ENCODE data around the gene MLEC. TPM values are rescaled to one million over a fixed set of nuclear protein-coding genes. Genes with fewer than 3 reads are reported as not detected.

Gene MLEC
- total RNA-seq, 1 donor from 2014 or later = 137 TPM

DNA sequence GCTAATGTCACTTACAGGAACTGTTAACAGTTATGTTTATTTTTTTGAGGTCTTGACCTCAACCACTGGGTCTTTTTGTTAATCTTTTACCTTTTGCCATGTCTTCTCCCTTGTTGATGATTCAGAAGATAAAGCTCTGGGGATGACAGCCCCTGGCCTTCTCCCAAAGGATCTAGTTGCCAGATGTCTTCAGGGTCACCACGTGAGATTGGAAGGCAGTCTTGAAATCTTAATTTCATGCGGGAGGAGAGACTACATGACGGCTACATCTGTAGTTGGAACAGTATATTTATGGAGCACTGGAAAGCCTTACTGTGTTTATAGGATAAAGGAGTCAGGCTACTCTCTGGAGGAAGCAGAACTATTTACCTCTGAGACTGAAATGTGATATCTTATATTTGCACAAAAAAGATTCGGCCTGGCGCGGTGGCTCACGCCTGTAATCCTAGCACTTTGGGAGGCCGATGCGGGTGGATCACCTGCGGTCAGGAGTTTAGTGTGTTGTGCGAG is 5.6 kb downstream of the MLEC start:
- peak; percentile 70 for DNase-seq (ENCODE audit: low read depth)

DNA sequence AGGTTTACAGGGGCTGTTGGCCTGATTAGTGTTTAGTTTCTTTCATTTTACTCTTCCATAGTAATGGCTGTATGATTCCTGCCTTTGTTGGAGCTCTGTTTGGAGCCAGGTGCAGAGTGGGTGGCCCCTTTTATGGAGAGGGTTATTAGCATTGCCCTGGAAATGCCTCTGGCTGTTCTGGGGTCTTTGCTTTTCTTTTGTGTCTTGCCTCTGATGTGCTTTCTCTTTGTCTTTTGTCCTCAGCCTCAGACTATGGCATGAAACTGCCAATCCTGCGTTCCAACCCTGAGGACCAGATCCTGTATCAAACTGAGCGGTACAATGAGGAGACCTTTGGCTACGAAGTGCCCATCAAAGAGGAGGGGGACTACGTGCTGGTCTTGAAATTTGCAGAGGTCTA is 6.9 kb downstream of the MLEC start:
- no peak for DNase-seq (ENCODE audit: low read depth)

DNA sequence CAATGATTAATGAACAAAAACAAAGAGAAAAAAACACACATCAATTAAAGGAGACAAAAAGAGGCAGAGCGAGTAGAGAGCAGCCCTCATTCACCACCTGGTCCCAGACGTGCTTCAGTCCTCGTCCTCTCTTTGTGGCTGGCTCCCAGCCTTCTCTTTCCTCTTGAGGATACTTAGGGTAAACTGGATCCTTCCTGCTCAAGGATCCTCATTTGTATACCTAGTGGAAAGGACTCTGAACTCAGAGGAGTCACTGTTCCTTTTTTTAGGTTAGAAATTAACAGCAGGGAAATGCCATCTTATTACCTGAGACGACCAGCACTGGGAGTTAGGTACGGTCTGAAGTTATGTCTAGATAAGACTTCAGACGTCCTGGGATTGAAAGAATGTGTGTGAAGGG is 9.7 kb downstream of the MLEC start:
- no peak for DNase-seq (ENCODE audit: low read depth)

DNA sequence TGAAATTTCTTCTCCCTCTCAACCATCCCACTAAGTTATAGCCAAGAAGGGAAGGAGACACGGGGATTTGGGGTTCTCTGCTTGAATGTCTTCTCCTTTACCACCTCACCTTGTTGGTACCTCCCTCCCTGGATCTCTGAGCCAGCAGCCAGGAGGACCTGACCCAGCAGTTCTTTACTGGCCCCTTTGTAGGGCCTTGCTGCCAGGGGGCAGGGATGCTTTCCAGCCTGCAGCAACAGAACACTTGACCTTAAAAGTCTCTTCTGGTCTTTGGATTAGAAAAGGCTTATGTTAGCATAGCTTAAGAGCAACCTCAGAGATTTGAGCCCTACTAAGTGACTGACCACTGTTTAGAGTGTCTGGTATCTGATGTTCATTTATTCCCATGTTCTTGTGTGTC is 10.4 kb downstream of the MLEC start:
- no peak for DNase-seq (ENCODE audit: low read depth)

DNA sequence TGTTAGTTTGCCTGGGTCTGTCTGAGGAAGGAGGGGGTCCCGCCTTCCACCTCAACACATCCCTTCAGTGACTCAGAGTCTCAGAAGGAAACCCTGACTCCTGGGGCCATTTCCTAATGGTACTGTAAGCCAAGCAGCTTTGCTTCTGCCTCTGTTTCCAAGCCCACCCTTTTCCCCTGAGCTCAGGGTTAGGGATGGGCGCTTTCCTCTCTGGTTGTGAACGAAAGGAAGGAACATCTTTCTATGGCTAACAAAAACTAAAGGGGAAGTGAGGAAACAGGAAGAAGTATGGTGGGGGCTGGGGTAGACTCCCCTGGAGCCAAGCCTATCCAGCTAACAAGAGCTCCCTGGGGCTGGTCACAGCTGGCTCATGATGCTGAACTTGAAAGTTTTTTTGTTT is 11.7 kb downstream of the MLEC start:
- no peak for DNase-seq (ENCODE audit: low read depth)

DNA sequence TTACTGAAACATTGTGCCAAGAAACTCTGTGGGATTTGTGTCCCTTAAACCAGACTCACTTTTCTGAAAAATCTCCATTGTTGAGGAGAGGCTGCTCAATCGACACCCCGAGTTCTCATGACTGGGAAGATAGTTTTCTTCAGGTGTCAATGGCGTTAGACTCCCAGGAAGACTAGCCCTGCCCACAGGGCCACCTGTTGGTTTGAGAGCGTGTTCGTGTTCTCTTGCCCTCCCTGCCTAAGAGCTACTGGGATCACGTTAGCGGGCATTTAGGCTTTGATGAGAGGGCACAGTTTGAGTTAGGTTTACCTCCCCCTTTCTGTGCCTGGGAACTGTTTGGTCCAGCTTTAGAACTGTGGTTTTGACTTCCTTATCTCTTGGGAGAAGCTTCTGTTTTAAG is 12.6 kb downstream of the MLEC start:
- no peak for DNase-seq (ENCODE audit: low read depth)

DNA sequence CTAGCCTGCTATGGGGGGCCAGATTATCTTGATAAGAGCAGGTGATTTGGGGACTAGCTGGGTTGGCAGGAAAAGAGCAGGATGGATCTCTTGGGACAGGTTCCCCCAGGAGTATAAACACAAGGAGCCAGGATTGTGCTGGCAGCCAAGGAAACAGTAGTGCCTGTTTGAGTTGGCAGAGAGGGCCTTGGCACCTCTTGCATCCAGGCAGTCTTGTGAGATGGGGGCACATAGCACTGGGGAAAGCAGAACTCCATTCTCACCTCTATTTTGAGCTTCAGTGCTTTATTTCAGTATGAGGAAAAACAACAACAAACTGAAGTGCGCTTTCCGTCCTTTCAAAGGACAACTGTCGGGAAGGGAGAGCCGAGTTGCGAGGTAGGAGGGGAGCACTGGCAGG is 13.9 kb downstream of the MLEC start:
- no peak for DNase-seq (ENCODE audit: low read depth)

DNA sequence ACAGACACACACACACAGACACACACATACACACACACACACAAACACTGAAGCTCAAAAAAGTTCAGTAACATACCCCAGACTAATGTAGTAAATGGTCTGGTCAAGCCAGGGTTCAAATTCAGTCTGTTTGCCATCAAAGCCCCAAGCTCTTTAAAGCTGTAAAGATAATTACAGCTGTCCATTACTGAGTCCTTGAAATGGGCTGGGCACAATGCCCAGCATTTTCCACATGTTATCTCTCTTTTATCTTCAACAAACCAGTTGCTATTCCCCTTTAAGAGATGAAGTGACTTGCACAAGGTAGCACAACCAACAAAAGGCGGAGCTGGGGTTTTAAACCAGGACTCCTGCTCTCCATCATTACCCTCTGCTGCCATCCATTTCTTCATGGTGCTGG is 15.7 kb downstream of the MLEC start:
- DNase-seq (ENCODE audit: low read depth) = no peak

DNA sequence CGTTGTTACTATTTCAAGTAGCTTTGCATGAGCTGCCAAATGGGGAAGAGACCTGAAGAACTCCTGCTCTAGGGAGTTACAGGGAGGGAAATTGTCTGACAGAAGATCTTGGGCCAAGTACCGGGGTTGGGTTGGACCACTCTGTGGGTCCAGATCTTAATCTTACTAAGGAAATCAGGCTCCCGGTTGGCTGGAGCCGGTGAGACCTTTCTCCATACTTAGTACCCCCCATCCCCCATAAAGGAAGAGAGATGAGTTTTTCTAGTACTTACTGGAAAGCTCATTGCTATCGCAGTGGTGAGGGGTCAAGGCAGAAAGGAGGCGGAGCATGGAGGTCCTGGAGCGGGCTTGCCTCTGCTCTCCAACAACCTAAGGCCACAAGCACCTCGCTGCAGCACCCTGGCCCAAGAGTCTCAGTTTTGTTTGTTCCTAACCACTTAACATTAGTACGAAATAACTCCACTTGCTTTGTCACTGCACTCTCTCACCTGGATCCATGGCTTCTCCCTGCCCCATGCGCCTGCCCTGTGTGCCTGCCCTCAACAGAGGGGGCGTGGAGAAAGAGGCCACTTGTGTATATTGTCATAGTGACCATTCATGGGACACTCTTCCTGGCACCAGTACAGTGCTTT is 16.5 kb downstream of the MLEC start:
- DNase-seq (ENCODE audit: low read depth) = no peak

DNA sequence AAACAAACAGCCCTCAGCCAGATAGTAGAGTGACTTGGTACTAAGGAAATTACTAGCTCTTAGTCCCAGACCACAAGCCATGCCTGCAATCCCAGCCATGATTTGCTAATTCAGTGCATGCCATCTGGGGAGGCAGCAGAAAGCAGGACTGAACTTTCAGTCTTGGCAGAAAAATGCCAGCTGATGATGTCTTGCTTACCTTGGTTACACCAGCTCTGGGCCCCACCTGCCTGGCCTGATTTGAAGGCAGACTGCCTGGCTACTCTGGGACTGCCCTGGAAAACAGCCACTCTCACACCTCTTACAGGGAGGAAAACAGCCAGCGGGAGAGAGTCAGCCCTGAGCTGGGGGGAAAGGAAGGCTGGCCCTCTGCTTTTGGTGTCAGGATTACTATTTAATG is 18.7 kb downstream of the MLEC start:
- DNase-seq (ENCODE audit: low read depth) = no peak

DNA sequence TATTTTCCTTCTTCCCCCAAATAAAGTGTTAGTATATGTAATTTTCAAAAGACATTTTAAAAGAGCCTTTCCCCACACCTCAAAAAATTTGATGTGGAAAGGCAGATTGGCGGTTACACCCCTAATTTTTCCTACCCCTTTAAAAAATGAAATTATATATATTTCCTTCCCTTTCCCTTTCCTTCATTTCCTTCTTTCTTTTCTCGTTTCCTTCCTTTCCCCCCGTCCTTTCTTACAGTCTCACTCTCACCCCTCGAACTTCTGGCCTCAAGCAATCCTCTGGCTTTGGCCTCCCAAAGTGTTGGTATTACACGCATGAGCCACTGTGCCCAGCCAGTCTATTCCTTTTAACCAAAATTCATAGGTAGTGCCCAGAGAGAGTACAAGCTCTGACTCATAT is 19.1 kb downstream of the MLEC start:
- DNase-seq (ENCODE audit: low read depth) = no peak

DNA sequence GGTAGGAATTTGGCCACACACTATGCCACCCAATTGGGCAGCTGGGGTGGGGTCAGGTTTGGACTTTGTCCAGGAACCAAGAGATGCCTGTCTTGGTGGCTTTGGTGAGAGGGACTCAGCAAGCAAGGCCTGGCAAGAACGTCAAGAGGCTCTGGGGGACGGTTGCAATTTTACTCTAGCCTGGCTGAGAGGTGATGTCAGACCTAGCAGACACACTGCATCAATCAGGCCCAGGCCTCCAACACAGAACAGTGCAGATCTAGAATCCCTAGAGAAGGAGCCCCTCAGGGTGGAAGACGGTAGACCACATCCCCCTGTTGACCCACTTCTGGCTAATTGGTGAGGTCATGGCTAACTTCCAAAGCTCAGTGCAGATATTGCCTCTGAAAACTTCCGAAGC is 21.7 kb downstream of the MLEC start:
- no peak for DNase-seq (ENCODE audit: low read depth)

DNA sequence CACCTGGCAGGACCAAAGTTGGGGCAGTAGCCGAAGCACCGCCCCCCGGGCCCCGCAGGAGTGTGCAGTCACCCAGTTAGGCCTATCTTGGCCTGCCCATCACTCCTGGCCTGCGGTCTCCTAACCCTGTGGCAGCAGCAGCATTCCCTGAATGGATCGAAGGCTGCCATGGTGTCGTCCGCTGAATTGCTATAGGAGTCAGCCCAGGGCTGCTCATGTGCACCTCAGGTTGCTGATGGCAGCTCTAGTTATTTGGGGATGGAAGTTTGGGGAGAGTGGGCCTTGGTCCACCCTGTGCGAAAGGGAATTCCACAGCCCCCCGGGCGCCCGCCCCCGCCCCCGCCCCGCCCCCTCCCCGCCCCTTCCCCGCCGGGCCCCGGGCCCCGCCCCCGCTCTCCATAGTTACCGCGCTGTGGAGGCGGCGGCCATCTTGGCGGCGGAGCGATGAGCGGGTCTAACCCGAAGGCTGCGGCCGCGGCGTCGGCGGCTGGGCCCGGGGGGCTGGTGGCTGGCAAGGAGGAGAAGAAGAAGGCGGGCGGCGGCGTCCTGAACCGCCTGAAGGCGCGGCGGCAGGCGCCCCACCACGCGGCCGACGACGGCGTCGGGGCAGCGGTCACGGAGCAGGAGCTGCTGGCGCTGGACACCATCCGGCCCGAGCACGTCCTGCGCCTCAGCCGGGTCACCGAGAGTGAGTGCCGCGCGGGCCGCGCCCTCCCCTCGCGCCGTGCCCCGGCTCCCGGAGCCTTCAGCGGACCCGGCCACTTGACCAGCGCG is 23.3 kb downstream of the MLEC start, which contains the start of gene UNC119B:
Gene UNC119B, plus strand, starts transcription at position 428 of the 774 bp plus-strand sequence. Its CDS starts 17 bp downstream, at position 445.
- DNase-seq (ENCODE audit: low read depth) = no peak

DNA sequence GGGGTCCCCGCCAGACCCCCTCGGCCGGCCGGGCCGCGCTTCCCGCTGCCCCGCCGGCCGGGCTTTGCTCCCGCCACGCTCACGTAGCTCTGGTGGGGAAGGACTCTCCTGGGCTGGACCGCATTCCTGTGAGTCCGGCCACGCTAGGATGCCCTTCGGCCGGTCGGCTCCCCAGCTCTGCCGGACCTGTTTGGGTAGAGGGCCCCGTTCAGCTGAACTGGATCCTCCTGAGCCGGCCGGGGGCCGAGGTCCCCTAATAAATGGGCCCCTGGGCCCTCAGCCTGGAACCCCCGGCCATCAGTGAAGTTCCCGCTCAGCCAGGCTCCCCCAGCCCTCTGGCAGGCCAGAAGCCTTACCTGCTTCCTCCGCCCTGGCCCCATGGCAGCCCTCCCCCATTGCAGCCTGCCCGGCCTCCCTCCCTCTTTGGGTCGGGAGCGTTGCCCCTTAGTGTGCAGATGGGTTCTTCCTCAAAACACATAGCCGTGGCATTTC is 23.9 kb downstream of the MLEC start:
- no peak for DNase-seq (ENCODE audit: low read depth)

DNA sequence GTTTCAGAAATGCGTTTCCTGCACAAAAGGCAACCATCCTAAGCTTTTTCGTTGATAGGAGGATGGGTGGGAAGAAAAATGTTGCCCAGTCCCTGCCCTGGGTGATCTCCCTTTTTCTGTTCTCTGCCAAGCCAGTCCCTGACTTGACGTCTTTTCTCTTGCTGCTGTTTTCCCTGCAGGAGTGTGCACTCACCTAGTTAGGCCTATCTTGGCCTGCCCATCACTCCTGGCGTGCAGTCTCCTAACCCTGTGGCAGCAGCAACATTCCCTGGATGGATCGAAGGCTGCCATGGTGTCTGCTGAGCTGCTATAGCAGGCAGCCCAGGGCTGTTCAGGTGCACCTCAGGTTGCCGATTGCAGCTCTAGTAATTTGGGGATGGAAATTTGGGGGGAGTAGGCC is 24.5 kb downstream of the MLEC start:
- DNase-seq (ENCODE audit: low read depth) = no peak

DNA sequence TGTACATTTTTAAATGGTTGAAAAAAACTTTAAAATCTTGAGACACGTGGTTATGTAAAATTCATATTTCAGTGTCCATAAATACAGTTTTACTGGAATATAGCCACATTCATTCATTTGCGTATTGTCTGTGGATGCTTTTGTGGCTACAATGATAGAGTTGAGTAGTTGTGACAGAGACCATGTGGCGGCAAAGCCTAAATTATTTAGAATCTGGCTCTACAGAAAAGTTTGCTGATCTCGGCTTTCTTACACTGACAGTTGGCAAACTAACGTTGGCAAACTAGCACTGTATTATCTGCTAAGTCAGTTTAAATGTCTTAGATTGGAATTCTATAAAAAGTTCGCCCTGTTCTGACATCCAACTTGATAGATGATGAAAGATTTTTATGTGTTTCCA is 25.7 kb downstream of the MLEC start:
- DNase-seq (ENCODE audit: low read depth) = no peak

DNA sequence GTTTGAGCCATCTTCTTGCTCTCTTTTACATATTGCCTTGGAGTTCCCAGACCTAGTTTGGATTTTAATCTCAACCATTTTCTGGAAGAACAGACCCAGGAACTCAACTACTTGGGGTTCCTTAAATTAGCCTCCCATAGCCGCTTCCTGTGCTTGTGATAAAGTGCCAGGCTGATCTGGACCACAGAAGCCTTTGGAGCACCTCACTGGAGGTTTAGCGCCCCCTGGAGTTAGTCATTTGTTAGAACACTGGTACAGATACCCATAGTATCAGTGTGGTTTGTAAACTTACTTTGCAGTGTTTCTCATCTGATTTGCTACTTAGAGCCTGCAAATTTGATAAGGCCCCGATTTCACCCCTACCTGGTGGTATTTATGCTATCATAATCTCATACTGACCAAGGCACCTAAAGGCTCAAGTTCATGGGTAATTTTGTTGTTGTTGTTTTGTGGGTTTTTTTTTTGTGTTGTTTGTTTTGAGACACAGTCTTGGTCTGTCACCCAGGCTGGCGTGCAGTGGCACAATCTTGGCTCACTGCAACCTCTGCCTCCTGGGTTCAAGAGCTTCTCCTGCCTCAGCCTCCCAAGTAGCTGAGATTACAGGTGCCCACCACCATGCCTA is 27.0 kb downstream of the MLEC start:
- peak; percentile 71 for DNase-seq (ENCODE audit: low read depth)

DNA sequence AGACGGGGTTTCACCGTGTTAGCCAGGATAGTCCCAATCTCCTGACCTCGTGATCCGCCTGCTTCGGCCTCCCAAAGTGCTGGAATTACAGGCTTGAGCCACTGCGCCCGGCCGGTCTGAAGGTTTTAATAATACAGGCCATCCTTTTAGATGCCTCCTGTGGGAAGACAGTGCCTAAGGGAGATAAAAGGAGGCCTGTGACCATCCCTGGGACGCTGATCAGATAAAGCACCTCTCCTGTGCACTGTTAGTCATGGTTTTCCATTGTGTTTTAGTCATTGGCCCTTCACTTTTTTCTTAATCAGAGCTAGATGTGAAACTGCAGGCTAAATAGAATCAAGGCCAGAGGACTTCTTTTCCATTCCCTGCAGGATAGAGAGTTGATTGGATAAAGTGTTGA is 31.1 kb downstream of the MLEC start:
- DNase-seq (ENCODE audit: low read depth) = no peak

DNA sequence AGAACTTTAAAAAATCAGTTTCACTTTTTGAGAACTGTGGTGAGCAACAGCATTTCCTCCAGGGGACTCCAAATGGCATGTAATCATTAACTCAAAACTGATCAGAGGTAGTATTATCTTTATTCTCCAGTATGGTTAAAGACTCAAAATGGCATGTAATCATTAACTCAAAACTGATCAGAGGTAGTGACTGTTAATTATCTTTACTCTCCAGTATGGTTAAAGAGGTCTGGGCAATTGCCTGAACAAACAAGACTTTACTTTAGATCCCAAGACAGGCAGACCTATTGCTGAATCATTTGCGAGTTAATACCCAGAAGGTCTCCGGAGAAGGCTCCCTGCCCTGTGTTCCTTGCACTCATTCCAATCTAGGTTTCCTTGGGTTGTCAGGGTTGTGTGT is 32.1 kb downstream of the MLEC start:
- DNase-seq (ENCODE audit: low read depth) = peak; percentile 91

DNA sequence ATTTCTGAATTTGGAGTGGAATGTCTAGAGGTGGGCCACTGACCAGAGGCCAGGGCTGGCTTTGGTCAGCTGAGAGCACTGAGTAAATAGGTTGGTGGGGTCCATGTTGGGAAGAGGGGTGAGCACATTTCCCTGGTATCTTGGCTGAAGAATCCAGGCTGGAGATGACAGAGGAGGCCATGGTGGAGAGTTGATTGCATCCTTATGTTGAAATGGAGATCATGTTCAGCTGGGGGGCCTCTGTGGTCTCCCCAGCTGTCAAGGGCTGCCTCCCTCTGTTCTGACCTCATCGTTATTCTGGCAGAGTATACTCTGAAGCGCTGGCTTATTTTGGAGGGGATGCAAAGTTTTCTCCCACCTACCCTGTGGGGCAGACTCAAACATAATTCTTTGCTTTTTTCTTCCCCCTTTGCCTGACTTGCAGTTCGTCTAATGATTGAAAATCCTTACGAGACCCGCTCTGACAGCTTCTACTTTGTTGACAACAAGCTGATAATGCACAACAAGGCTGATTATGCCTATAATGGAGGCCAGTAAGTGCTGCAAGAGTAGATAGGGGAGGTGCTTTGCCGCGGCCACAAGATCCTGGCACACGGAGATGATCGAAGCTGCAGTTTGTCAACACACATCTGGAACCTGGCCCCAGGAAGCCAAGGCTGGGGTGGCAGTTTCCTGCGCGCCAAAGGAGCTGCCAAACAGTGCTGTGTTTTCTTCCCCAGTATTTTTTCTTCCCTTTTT is 32.7 kb downstream of the MLEC start:
- DNase-seq (ENCODE audit: low read depth) = no peak

DNA sequence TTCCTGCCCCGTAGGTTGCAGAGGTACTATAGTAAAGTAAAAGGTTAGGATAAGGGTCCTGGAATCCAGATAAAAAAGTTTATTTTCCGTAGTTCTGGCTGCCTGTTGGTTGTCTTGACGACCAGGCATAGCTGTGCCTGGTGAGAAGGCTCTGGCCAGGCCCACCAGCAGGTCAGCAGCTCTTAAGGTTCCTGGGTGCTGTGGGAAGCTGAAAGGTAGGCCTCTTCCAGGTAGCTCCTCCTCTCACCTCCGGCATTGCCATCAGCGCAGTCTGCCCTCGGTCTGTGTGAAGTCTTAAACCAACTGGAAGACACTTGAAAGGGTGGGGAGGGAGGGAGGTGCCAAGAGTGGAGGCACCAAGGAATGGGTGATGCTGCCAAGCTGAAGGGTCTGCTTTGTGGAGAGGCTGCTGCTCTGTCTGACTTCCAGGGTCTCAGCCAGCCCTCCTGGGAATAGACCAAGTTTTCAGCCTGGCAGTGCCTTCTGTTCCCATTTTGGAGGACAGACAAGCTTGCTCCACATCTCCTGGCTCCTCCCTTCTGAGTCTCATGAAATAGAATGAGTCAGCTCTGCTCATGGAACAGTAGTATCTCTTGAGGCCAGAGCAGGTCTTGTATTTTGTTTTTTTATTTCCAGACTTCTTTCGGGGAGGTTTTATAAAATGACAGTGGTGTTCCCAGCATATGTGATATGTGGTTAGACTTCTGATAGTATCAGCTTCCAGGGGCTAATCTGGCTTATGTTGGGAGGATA is 33.5 kb downstream of the MLEC start:
- DNase-seq (ENCODE audit: low read depth) = peak; percentile 70
